ENCODE data around the gene FJX1.

DNA sequence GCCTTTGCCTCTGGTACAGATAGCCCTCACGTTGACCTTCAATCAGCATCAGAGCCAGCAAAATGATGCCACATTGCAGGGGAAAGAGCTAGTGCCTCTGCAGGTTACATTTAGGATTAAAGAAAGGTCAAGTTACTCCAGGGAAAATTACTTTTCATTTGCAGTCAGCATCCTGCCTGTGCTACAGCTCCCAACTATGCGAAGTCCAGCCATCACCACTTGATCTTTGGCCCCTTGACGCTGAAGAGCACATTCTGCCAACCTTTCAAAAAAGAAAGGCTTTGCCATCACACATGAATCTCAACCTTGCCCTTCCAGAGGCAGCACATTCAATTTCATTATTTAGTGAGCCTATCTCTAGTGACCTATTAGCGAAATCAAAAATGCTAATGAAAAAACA, 11.3 kb downstream of the FJX1 start:
- TF ChIP-seq, protein P1, sequence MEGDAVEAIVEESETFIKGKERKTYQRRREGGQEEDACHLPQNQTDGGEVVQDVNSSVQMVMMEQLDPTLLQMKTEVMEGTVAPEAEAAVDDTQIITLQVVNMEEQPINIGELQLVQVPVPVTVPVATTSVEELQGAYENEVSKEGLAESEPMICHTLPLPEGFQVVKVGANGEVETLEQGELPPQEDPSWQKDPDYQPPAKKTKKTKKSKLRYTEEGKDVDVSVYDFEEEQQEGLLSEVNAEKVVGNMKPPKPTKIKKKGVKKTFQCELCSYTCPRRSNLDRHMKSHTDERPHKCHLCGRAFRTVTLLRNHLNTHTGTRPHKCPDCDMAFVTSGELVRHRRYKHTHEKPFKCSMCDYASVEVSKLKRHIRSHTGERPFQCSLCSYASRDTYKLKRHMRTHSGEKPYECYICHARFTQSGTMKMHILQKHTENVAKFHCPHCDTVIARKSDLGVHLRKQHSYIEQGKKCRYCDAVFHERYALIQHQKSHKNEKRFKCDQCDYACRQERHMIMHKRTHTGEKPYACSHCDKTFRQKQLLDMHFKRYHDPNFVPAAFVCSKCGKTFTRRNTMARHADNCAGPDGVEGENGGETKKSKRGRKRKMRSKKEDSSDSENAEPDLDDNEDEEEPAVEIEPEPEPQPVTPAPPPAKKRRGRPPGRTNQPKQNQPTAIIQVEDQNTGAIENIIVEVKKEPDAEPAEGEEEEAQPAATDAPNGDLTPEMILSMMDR (IDR thresholded peaks at IDR 0.05) = no peak
- TF ChIP-seq POLR2A (IDR thresholded peaks at IDR 0.05) = no peak

All from vagina (tissue), 2 donors.